ENCODE results near the gene HOMEZ. TPM values are rescaled to one million over a fixed set of nuclear protein-coding genes. Genes with fewer than 3 reads are reported as not detected.
"Not testable (repeated sequence)": the region's sequence is repeated elsewhere in the genome, so short reads cannot be mapped to it uniquely, and the experiment has no call there.

The HOMEZ gene
- total and polyA plus RNA-seq, 2 donors from 2014 or later, result 14.8 to 18.5 TPM

DNA sequence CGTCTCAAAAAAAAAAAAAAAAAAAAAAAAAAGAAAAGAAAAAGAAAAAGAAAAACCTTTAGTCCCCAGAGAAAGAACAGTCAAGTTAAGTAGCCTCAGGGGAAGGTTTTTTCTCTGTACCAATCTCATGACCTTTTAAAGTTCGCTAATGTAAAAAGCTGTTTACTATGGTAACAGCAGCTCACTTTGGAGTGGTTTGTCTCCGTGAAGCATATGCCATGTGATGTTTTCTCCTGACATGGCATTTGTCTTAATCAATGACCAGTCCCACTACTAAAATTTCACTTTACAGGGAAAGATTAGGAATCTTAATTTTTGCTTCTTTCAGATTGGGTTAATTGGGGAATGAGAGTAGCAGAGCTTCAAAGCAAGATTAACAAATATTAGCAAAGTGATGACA, 43.9 kb downstream of the HOMEZ start:
- H3K27ac ChIP-seq (ENCODE audit: low read depth in 2 of 2, low read length in 2 of 2), result peak overlapping the region in 1 of 2 donors; percentile 52
- TF ChIP-seq, protein P1, sequence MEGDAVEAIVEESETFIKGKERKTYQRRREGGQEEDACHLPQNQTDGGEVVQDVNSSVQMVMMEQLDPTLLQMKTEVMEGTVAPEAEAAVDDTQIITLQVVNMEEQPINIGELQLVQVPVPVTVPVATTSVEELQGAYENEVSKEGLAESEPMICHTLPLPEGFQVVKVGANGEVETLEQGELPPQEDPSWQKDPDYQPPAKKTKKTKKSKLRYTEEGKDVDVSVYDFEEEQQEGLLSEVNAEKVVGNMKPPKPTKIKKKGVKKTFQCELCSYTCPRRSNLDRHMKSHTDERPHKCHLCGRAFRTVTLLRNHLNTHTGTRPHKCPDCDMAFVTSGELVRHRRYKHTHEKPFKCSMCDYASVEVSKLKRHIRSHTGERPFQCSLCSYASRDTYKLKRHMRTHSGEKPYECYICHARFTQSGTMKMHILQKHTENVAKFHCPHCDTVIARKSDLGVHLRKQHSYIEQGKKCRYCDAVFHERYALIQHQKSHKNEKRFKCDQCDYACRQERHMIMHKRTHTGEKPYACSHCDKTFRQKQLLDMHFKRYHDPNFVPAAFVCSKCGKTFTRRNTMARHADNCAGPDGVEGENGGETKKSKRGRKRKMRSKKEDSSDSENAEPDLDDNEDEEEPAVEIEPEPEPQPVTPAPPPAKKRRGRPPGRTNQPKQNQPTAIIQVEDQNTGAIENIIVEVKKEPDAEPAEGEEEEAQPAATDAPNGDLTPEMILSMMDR (IDR thresholded peaks at IDR 0.05; ENCODE audit: borderline replicate concordance, extremely low read depth, insufficient read depth), result no peak
- no peak overlapping the region for H3K9ac ChIP-seq (ENCODE audit: low read length in 3 of 3)
- no peaks in the 10 kb centered on the region for H3K9me3 ChIP-seq (ENCODE audit: control insufficient read depth in 2 of 3, insufficient read depth in 1 of 3, low read length in 3 of 3)
- intact Hi-C loops (cut with DNase I), result no loop called here
- H3K36me3 ChIP-seq (ENCODE audit: control insufficient read depth in 2 of 3, insufficient read depth in 3 of 3, low read length in 3 of 3), result no peaks in the 10 kb centered on the region
- DNase-seq, result no peak
- no peak overlapping the region for H3K4me3 ChIP-seq (ENCODE audit: low read length in 3 of 3)
- no peak for FAIRE-seq
- peaks cover 0 to 23% (median 7%) of the 10 kb centered on the region in 3 donors for H3K4me1 ChIP-seq (ENCODE audit: control insufficient read depth in 2 of 3, insufficient read depth in 2 of 3, low read depth in 1 of 3, low read length in 3 of 3)
- H3K27me3 ChIP-seq (ENCODE audit: control insufficient read depth, insufficient read depth, low read length), result no peaks in the 10 kb centered on the region

- H3K9ac ChIP-seq (ENCODE audit: low read length in 3 of 3); FAIRE-seq; H3K27me3 ChIP-seq (ENCODE audit: control insufficient read depth, insufficient read depth, low read length); DNase-seq; intact Hi-C loops (cut with DNase I); H3K4me3 ChIP-seq (ENCODE audit: low read length in 3 of 3); H3K27ac ChIP-seq (ENCODE audit: low read depth in 2 of 2, low read length in 2 of 2); H3K36me3 ChIP-seq (ENCODE audit: control insufficient read depth in 2 of 3, insufficient read depth in 3 of 3, low read length in 3 of 3); H3K9me3 ChIP-seq (ENCODE audit: control insufficient read depth in 2 of 3, insufficient read depth in 1 of 3, low read length in 3 of 3): not testable (repeated sequence)
- H3K4me1 ChIP-seq (ENCODE audit: control insufficient read depth in 2 of 3, insufficient read depth in 2 of 3, low read depth in 1 of 3, low read length in 3 of 3), result peaks cover 0 to 19% (median 7%) of the 10 kb centered on the region in 3 donors
These were observed 44.7 kb downstream of the HOMEZ start for GRCh38 chr14:23241061-23241715.

DNA sequence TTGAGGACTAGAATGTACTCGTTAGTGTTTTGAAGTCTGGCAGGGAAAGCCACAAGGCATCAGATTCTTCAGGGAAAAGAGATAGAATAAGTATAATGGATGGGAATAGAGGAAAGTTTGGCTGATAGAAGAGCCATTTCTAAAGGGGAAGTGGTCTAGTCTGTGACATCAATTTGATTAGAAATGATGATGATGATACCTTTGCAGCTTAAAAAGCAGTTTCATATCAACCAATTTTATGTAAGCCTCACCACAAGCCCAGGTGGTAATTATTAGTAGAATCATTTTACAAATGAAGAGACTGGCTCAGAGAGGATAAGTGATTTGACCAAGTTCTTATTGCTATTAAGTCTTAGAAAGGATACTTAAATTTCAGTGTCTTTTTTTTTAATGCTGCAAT, 45.3 kb downstream of the HOMEZ start:
- TF ChIP-seq, protein P1 (IDR thresholded peaks at IDR 0.05; ENCODE audit: borderline replicate concordance, extremely low read depth, insufficient read depth), result no peak
- no peaks in the 10 kb centered on the region for H3K36me3 ChIP-seq (ENCODE audit: control insufficient read depth in 2 of 3, insufficient read depth in 3 of 3, low read length in 3 of 3)
- H3K27ac ChIP-seq (ENCODE audit: low read depth in 2 of 2, low read length in 2 of 2), result no peak overlapping the region
- FAIRE-seq (no peak), DNase-seq (no peak)
- intact Hi-C loops (cut with DNase I), result no loop called here
- no peaks in the 10 kb centered on the region for H3K27me3 ChIP-seq (ENCODE audit: control insufficient read depth, insufficient read depth, low read length)
- H3K9me3 ChIP-seq (ENCODE audit: control insufficient read depth in 2 of 3, insufficient read depth in 1 of 3, low read length in 3 of 3), result no peaks in the 10 kb centered on the region
- no peak overlapping the region for H3K9ac ChIP-seq (ENCODE audit: low read length in 3 of 3)
- peaks cover 0 to 14% (median 4%) of the 10 kb centered on the region in 3 donors for H3K4me1 ChIP-seq (ENCODE audit: control insufficient read depth in 2 of 3, insufficient read depth in 2 of 3, low read depth in 1 of 3, low read length in 3 of 3)
- H3K4me3 ChIP-seq (ENCODE audit: low read length in 3 of 3), result no peak overlapping the region

DNA sequence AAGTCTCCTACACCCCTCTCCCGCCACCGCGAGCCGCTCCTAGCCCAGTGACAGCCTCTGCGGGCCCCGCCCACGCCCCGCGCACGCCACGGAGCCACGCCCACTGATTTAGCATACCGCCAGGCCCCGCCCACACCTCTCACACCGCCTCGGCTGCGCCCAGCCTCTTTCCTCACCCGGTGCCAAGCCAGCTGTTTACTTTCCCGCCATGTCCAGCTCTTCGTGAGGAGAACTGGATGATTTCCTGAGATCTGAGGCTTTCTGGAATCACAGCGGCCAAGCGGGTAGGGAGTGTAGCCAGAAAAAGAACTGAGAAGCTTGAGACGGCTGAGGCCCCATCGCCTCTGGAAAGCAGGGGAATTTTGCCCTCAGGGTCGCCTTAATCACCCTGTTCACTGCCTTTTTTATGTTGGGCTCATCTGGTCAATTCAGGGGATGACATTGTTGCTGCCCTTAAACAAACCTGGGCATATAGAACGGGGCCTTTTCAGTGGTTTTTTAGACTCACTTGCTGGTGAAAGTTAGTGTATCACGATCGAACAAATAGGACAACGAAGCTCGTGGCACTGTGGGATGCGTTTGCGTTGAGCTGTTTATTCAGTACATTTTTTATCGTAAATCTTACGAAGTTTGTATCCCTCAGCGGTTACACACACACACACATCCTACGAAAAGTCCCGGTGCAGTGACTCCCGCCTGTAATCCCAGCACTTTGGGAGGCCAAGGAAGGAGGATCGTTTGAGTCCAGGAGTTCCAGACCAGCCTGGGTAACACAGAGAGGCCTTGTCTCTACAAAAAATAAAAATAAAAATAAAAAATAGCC, 47.9 kb downstream of the HOMEZ start, which contains the start of gene RNF212B:
RNF212B (plus strand) TSS at position 165 of the 823 bp plus-strand sequence. CDS start 2,410 bp downstream, outside the sequence.
- Histone ChIP-seq H3K9me3 (ENCODE audit: control insufficient read depth in 2 of 3, insufficient read depth in 1 of 3, low read length in 3 of 3) (no peaks in the 10 kb centered on the region), H3K27me3 (ENCODE audit: control insufficient read depth, insufficient read depth, low read length) (no peaks in the 10 kb centered on the region), H3K4me1 (ENCODE audit: control insufficient read depth in 2 of 3, insufficient read depth in 2 of 3, low read depth in 1 of 3, low read length in 3 of 3) (peaks cover 0 to 4% (median 2%) of the 10 kb centered on the region in 3 donors), H3K4me3 (ENCODE audit: low read length in 3 of 3) (peak within 1 kb of the TSS; percentile 37 to 57 (median 56)), H3K9ac (ENCODE audit: low read length in 3 of 3) (peak within 1 kb of the TSS in 2 of 3 donors; percentile 59 to 67), H3K27ac (ENCODE audit: low read depth in 2 of 2, low read length in 2 of 2) (peak within 1 kb of the TSS; percentile 18 to 28), H3K36me3 (ENCODE audit: control insufficient read depth in 2 of 3, insufficient read depth in 3 of 3, low read length in 3 of 3) (no peaks in the 10 kb centered on the region)
- DNase-seq (peak; percentile 92 to 96 (median 95)), FAIRE-seq (no peak)
- TF ChIP-seq, protein P1 (IDR thresholded peaks at IDR 0.05; ENCODE audit: borderline replicate concordance, extremely low read depth, insufficient read depth), result no peak
- intact Hi-C loops (cut with DNase I), result no loop called here

GRCh38 chr14:23232241-23232808, 53.6 kb downstream of the HOMEZ start:
- DNase-seq; H3K27ac ChIP-seq (ENCODE audit: low read depth in 2 of 2, low read length in 2 of 2); H3K36me3 ChIP-seq (ENCODE audit: control insufficient read depth in 2 of 3, insufficient read depth in 3 of 3, low read length in 3 of 3); intact Hi-C loops (cut with DNase I); H3K9ac ChIP-seq (ENCODE audit: low read length in 3 of 3); H3K27me3 ChIP-seq (ENCODE audit: control insufficient read depth, insufficient read depth, low read length); H3K4me1 ChIP-seq (ENCODE audit: control insufficient read depth in 2 of 3, insufficient read depth in 2 of 3, low read depth in 1 of 3, low read length in 3 of 3); FAIRE-seq; H3K4me3 ChIP-seq (ENCODE audit: low read length in 3 of 3); H3K9me3 ChIP-seq (ENCODE audit: control insufficient read depth in 2 of 3, insufficient read depth in 1 of 3, low read length in 3 of 3): not testable (repeated sequence)
